Measurements from ENCODE around the gene XXYLT1.
A peak's percentile ranks its signal among the peaks of the same experiment; 100 is the strongest.

XXYLT1 gene

DNA sequence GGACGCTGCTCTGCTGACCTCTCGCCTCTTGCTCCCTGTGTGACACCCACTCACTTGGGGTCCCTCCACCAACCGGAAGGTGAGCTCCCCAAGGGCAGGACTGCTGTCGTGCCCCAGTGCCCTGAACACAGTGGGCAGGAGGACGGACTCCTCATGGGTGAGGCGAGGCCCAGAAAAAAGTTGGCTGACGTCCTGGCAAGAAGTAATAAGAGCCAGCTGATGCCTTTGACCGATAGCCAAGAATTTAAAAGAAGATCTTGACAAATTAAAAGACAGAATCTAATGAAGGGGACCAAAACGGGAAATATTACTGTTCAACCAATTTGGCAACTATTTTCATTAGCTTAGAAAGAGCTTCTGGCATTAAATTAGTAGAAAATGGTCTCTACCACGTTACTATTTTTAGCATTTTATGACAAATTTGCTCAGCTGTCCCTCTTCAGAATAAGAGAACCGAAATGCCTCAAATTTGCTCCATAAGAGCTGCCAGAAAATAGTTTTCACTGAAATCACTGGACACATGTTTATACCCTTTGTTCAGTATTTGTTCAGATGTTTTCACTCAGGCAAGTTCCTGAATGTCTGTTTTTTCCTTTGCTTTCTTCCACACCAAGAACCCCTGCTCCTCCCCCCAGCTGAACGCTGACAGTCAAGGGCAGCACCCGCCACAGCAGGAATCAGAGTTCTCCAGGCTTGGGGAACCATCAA lies 60.5 kb downstream of the XXYLT1 start:
- ChIA-PET CTCF (no interaction called here), POLR2A (interaction anchor here (0.6 kb wide), 1 partner anchor 23 kb away, joined by 3 read pairs; no protein-coding TSS in a partner anchor)
- Histone ChIP-seq H3K36me3 (ENCODE audit: control insufficient read depth in 2 of 2, insufficient read depth in 1 of 2, low read length in 2 of 2) (no peaks in the 10 kb centered on the region), H3K27ac (ENCODE audit: extremely low read depth, low read depth, low read length) (no peak overlapping the region), H3K4me1 (ENCODE audit: control insufficient read depth, insufficient read depth, low read length) (no peaks in the 10 kb centered on the region), H3K4me3 (ENCODE audit: low read depth, low read length) (no peak overlapping the region), H3K9me3 (ENCODE audit: control insufficient read depth, insufficient read depth, low read depth, low read length) (no peaks in the 10 kb centered on the region)
- TF ChIP-seq ZNF112 (tag by site-specific recombination; IDR thresholded peaks at IDR 0.05) (no peak), MYNN (tag by site-specific recombination; IDR thresholded peaks at IDR 0.05; ENCODE audit: borderline replicate concordance) (0 out of 2 replicates have a peak, but pooled peaks have one; percentile 17)

- H3K36me3 ChIP-seq (ENCODE audit: control insufficient read depth in 2 of 2, insufficient read depth in 1 of 2, low read length in 2 of 2) = no peaks in the 10 kb centered on the region
- H3K4me1 ChIP-seq (ENCODE audit: control insufficient read depth, insufficient read depth, low read length) = no peaks in the 10 kb centered on the region
- TF ChIP-seq ZNF777 (tag by site-specific recombination; IDR thresholded peaks at IDR 0.05; ENCODE audit: borderline replicate concordance) (no peak), ZNF16 (tag by site-specific recombination; IDR thresholded peaks at IDR 0.05; ENCODE audit: low read depth) (no peak), ZFHX2 (tag by site-specific recombination; conservative IDR thresholded peaks at IDR 0.05) (0 out of 2 replicates have a peak, but pooled peaks have one; percentile 15), ZFP69B (tag by site-specific recombination; IDR thresholded peaks at IDR 0.05) (no peak), GFI1B (tag by site-specific recombination; IDR thresholded peaks at IDR 0.05) (no peak)
- no peak overlapping the region for H3K27ac ChIP-seq (ENCODE audit: extremely low read depth, low read depth, low read length)
- H3K9me3 ChIP-seq (ENCODE audit: control insufficient read depth, insufficient read depth, low read depth, low read length) = no peaks in the 10 kb centered on the region
- ChIA-PET CTCF (no interaction called here), POLR2A (interaction anchor here (0.6 kb wide), 1 partner anchor 22 kb away, joined by 3 read pairs; no protein-coding TSS in a partner anchor)
- no peak overlapping the region for H3K4me3 ChIP-seq (ENCODE audit: low read depth, low read length)
These were observed 61.1 kb downstream of the XXYLT1 start for GRCh38 chr3:195209847-195210265.

DNA sequence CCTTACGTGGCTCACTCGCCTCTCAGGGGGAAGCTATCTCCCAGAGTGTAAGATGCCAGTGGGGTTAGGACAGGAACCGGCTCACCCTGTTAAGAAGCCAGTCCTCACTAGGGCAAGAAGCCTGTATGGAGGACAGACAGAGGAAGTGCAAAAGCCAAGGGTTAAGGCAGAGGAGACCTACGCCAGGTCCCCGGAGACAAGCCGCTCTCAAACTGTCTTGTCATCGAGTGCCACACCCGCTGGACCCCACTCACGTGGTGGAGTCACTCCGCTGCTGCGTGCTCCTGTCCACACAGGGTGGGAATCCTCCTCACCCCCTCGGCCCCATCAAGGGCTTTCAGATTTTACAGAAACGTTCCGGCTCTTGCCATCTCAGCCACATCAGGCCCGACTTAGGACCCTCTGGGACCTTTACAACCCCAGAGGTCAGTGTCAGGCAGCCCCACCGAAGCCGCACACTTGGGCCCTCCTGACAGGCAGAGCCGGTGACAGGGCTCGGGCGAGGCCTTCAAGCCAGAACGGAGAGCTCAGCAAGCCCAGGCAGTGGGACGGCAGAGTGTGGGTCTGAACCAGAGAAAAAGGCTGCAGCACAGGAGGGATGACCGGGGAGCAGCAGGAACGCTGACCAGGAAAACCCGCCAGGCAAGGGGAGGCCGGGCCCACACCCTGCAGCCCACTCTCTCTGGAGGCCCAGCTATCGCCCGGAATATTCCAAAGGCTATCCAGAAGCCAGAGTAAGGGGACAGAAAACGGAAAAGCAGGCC lies 61.7 kb downstream of the XXYLT1 start:
- Histone ChIP-seq H3K36me3 (ENCODE audit: control insufficient read depth in 2 of 2, insufficient read depth in 1 of 2, low read length in 2 of 2) (no peaks in the 10 kb centered on the region), H3K4me3 (ENCODE audit: low read depth, low read length) (no peak overlapping the region), H3K4me1 (ENCODE audit: control insufficient read depth, insufficient read depth, low read length) (peaks cover 4% of the 10 kb centered on the region; the same call in 1 of the 2 replicates), H3K27ac (ENCODE audit: extremely low read depth, low read depth, low read length) (no peak overlapping the region), H3K9me3 (ENCODE audit: control insufficient read depth, insufficient read depth, low read depth, low read length) (no peaks in the 10 kb centered on the region)
- CTCF ChIA-PET = no interaction called here
- POLR2A ChIA-PET = interaction anchor here (0.6 kb wide), 1 partner anchor 21 kb away, joined by 3 read pairs; no protein-coding TSS in a partner anchor
- no peak for TF ChIP-seq HOXD13 (CRISPR knock-in tag; IDR thresholded peaks at IDR 0.05; ENCODE audit: borderline replicate concordance)
- no peak for TF ChIP-seq PRDM10 (tag by site-specific recombination; IDR thresholded peaks at IDR 0.05)
- TF ChIP-seq, protein P1, sequence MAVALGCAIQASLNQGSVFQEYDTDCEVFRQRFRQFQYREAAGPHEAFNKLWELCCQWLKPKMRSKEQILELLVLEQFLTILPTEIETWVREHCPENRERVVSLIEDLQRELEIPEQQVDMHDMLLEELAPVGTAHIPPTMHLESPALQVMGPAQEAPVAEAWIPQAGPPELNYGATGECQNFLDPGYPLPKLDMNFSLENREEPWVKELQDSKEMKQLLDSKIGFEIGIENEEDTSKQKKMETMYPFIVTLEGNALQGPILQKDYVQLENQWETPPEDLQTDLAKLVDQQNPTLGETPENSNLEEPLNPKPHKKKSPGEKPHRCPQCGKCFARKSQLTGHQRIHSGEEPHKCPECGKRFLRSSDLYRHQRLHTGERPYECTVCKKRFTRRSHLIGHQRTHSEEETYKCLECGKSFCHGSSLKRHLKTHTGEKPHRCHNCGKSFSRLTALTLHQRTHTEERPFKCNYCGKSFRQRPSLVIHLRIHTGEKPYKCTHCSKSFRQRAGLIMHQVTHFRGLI (tag by site-specific recombination; IDR thresholded peaks at IDR 0.05) = no peak
- no peak for TF ChIP-seq ZNF670 (tag by site-specific recombination; IDR thresholded peaks at IDR 0.05; ENCODE audit: low read depth)
- no peak for TF ChIP-seq ZNF513 (tag by site-specific recombination; IDR thresholded peaks at IDR 0.05)
- no peak for TF ChIP-seq ZNF610 (tag by site-specific recombination; IDR thresholded peaks at IDR 0.05; ENCODE audit: borderline replicate concordance)
- TF ChIP-seq ZNF23 (tag by site-specific recombination; IDR thresholded peaks at IDR 0.05; ENCODE audit: borderline replicate concordance) = no peak
- no peak for TF ChIP-seq ZNF280D (tag by site-specific recombination; IDR thresholded peaks at IDR 0.05)
- no peak for TF ChIP-seq ZNF350 (tag by site-specific recombination; IDR thresholded peaks at IDR 0.05)

Data from HEK293 (cell line).